Stimulated activated naive CD8-positive, alpha-beta T cell treated with anti-CD3 and anti-CD28 coated beads, Interleukin-15, Interleukin-2, amounts not matched to agents 100 U/mL and 50 U/mL, for 24 hours (primary cell): ENCODE measurements around the gene CD4.
A peak's percentile ranks its signal among the peaks of the same experiment; 100 is the strongest.

Experiments
- ATAC-seq: fragments of 150-1000 bp; cut with Tn5 transposase; one replicate; pipeline ENCODE4 v1.10.0; 2021
- DNase-seq: peaks from one replicate; pipeline ENCODE4 v3.0.0; 2021

The CD4 gene

DNA sequence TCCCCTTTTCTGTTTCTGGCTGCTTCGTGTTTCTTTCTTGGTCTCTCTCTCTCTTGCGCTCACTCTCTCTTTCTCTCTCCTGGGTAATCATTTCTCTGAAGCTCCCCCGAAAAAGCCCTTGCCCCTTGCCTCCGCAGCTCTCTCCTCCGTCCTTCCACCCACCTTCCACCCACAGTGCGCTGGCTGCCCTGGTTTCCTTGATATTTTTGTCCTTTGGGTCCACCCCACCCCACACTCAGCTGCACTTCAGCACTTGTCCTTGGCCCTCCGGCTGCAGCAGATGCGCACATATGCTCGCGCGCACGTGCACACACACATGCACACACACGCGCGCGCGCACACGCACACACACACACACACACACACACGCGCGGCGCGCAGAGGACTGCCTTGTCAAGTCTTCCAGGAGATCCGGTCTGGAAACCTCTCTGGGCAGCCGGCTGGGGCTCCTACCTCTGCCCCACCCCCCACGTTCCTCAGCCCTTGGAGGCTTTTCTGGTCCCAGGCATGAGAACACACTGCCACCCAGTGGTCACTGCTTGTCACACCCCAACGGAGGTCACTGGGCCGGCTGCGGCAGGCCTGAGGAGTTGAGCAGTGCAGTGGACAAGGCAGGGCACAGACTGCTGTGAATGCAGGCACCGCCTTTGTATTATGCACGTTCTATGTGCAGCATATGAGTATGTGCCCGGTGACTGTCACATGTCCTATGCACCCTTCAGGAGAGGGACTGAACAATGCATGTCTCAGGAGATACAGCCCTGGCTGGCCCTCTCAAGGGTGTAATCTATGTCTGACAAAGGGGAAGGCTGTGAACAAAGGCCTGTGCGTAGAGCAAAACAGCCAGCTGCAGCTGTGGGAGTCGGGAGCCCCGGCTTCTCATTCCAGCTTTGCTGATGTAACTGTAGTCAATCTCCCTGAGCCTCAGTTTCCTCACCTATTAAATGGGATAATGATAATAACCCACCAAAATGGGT, 10.5 kb upstream of the CD4 start:
- DNase-seq (peak; percentile 93), ATAC-seq (peak; percentile 41)

DNA sequence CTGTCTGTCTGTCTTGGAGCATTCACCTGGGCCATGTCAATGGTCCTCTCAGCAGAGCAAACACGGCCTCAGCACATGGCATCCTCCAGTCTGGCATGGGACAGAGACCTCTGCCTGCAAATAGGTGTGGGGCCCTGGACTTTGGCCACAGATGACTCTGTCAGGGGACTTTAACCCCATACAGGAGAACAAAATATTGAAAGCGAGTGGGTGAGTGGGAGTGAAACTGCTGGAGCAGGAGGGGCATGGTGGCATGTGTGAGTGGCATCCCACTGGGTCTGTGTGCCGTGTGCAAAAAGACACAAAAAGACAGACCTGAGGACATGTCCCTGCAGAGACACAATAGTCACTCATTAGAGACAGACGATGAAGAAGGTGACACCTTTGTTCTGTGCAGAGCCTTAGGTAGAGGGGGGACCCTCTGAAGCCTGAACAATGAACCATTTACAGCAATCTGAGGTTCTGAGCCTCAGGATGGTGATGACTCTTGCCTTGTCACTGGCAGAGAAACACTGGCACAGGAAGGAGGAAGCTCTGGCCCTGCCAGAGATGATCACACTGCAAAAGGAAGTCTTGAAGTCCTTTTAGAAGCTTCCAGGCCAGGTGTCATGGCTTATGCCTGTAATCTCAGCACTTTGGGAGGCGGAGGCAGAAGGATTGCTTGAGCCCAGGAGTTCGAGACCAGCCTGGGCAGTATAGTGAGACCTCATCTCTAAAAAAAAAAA, 9.5 kb upstream of the CD4 start:
- ATAC-seq (peak; percentile 26), DNase-seq (no peak)

DNA sequence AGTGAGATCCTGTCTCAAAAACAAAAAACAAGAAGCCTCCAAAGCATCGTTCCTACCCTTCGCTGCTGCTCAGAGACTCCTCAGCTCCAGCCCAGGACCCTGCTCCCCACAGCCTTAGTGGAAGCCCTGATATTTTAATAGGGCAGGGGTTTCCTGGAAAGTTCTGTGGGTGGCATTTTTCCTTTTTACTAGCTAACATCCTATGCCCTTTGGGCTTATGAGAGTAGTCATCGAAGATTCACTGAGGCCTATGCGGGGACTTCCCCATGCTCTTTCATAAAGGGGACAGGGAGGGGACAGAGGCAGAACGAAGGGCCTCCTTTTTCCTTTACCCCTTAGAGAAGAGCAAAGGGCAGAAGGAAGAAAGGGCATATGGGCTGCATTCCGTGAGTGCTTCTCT, 8.8 kb upstream of the CD4 start:
- DNase-seq (peak; percentile 64), ATAC-seq (peak; percentile 80)

DNA sequence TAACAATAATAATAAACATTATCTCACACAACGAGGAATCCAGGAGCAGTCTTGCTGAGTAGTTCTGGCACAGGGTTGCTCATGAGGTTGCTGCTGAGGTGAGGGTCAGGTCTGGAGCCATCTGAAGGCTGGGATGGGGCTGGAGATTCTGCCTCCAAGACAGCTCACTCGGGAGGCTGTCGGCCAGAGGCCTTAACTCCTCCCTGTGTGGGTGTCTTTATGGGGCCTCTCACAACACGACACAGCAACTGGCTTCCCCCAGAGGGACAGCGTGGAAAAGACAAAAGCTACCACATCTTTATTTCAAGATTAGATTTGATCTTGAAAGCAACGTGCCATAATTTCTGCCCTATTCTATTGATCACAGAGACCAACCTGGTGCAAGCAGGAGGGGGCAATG, 7.2 kb upstream of the CD4 start:
- DNase-seq: no peak
- ATAC-seq: no peak

DNA sequence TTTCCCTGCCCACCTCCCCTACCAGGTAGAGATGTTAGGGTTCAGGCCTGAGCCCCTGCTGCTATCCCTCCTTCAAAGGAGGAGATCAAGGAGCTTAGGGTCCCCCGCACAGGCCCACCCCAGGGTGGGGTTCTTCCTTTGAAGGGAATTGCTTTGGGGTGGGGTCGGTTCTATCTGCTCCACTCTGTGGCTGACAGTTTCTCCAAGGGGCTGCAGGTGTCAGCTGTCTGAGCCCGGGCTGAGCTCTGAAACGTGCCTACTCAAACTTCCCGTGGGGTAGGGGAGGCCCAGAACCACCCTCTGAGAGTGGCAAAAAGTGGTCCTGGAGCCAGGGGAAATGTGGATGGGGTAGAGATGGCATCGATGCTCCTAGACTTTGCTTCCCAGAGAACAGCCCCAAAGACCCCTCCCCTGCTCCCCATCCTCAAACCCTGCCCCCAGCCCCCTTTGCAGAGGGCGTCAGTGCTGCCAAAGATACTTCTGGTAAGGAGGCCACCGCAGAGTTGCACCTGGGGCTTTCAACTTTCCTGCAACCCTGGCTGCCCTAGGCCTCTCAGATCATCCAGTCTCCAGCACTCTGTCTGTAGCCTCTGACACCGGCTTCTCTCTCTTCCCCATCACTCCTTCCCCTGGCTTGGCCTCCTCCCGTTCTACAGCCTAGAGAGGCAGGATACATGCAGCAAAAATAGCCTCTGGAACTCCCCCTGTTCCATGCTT, 6.3 kb upstream of the CD4 start:
- DNase-seq (no peak), ATAC-seq (no peak)

DNA sequence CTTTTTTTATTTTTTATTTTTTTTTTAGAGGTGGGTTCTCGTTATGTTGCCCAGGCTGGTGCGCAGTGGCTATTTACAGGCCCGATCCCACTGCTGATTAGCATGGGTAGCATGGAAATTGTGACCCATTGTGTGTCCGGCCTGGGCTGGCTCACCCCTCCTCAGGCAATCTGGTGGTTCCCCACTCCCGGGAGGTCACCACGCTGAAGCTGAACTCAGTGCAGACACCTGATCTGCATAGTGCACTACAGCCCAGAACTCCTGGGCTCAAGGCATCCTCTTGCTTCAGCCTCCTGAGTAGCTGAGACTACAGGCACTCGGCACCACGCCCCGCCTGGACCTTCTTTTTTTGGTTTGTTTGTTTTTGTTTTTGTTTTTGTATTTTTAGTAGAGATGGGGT, 5.5 kb upstream of the CD4 start:
- DNase-seq (no peak), ATAC-seq (no peak)

DNA sequence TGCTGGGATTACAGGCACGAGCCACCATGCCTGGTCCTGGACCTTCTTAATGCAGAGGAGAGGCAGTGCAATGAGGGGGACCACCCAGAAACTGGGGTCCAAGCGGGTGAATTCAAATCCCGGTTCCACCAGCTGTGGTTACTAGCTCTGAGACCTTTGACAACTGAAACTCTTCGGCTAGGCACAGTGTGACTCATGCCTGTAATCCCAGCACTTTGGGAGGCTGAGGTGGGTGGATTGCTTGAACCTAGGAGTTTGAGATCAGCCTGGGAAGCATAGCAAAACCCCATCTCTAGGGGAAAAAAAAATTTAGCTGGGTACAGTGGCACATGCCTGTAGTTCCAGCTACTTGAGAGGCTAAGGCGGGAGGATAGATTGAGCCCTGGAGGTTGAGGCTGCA, 5.0 kb upstream of the CD4 start:
- ATAC-seq: no peak

DNA sequence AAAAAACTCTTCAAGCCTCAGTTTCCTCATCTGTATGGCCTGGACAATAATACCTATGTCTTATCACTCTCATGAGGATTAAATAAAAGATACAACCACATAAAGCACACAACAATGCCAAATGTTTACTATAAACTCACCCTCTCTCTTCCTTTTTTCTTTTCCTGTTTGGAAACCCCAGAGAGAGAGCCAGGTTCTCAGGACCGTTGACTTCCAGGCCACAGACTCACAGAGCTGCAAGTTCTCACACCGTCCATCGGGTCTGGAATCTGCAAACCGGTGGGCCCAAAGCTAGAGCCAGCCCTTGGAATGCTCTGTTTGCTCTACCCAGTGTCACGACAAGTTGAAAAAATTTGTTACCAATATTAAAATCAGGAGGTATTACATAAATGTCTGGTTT, 4.6 kb upstream of the CD4 start:
- DNase-seq: no peak
- ATAC-seq: no peak

More for the DNA sequence above, 5.0 kb upstream of the CD4 start:
- DNase-seq: no peak

DNA sequence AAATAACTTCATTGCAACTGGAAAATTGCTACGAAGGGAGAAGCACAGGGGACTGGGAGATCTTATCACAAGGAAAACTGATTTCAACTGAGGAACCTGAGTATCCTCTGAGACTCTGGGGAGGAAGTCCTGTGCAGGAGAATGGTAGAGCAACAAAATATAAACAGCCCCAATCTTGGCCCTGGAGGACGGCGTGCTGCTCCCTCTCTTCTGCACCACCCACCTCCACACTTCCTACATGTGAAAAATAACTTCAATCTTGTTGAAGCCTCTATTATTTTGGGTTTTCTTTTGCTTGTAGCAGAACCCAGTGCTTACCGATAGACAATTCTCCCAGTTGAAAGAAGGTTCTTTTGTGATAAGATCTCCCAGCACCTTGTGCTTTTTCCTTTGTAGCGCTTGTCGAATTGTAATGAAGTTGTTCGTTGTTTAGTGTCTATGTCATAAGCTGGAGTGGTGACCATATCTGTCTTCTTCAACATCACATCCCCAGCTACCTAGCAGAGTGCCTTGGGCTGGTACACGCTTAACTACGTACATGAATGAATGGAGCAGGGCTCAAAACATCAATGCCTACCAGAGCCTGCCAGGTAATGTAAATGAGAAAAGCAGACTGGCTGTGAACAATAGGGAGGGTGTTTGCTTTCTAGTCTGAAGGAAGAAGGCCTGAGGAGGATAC, 2.8 kb upstream of the CD4 start:
- ATAC-seq (no peak), DNase-seq (no peak)

DNA sequence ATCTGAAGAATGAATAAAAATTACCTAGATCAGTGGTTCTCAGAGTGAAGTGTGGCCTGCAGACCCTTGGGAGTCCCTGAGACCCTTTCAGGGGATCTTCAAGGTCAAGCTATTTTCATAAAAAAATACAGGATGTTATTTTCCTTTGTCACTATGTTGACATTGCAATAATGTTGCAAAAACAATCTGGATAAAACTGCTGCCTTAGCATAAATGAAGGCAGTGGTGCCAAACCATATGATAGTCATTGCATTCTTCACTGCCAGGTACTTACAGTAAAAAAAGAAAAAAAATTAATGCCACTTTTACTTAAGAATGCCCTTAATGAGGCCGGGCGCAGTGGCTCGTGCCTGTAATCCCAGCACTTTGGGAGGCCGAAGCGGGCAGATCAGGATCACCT, 2.0 kb upstream of the CD4 start:
- ATAC-seq: no peak

DNA sequence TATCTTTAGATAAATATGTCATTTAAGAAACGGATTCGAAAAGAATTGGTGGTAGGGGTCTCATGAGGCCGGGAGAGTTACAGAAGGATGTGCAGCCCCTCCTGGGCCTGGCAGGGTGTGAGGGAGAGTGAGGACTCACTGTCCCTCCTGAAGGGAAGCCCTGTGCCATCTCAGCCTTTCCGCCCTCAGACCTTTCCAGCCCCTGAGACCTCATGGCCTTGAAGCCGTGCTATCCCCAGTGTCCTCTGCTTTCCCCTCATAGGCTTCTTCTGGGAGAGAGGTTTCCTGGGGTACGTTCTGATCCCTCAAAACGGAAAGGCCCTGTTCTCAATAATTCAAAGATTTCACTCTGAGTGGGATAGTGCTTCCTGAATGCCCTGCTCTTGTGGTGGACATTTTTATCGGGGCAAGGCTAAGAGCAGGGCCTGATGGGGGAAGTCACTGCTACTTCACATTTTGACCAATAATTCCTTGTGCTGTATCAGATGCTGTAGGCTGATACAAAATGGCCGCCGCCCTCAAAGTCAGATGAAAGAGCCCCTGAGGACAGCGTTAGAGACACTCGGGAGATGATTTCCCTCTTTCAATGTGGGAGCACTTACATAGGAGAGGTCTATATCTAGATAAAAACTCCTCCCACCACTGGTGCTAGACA, 1.3 kb downstream of the CD4 start:
- DNase-seq (no peak), ATAC-seq (no peak)

More for the DNA sequence above, 2.0 kb upstream of the CD4 start:
- DNase-seq: no peak

DNA sequence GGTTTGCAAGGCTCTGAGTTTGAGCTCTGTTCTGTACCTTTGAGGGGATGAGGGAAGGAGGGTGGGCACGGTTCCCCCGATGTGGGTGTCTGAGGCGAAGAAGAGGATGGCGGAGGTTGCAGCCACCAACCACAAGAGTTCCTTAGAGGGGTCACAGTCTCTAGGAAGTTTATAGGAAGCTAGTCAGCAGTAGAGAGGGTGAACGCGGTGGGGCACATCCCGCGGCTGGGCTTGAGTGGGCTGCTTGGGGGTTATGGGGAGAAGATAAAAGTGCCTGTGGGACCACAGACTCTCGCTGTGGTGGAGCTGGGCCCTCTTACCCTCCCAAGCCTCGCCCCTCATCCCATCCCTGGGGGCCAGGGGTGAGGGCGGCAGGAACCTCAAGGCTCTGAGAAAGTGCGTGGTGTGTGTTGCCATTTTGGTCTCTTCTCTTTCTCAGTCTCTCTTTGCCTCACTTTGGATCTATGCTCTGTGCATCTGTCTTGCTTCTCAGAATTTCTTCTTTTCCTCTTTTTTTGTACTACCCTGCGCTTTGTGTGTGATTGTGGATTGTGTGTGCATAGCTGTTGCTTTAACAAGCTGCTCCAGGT, 2.7 kb downstream of the CD4 start:
- ATAC-seq: peak; percentile 58
- DNase-seq: peak; percentile 50

DNA sequence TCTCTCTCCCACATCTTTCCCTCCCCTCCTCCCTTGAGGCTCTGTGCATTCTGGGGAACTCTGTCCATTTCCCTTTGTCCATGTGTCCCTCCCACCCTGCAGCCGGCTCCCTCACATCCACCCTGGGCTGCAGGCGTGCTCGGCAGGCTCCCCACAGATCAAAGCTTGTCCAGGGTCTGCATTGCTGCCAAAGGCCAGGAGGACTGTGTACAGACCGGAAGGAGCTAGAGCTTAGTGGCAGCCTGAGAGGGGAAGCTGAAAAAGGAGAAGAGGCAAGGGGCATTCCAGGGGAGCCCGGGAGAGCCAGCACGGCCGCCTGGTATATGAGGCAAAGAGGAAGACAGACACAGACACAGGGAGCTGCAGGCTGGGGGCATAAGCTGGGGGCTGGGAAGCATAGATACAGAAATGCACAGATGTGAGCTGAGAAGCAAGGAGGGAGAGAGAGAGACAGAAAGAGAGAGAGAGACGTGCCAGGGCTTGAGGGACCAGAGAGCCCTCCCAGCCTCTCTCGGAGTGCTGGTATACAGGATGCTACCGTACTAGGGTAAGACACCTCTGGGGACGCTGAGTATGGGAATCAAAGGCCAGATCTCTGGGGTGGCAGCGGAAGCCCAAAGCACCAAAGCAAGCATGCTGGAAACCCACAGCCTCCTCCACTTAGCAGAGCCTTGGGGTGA, 3.3 kb downstream of the CD4 start:
- ATAC-seq (peak; percentile 20), DNase-seq (no peak)

DNA sequence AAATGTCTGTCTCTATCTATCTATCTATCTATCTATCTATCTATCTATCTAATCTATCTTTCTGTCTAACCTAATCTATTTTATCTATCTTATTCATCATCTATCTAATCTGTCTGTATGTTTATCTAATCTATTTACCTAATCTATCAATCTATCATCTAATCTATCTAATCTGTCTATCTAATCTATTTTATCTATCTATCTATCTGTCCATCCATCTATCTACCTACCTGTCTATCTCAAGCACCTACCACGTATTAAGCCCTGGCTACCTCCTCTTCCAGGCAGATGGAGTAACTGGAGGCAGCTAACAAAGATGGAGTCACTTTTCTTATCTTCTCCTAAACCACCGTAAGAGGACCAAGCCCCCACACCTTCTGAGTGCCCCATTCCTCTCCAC, 5.8 kb downstream of the CD4 start:
- DNase-seq (no peak), ATAC-seq (no peak)

DNA sequence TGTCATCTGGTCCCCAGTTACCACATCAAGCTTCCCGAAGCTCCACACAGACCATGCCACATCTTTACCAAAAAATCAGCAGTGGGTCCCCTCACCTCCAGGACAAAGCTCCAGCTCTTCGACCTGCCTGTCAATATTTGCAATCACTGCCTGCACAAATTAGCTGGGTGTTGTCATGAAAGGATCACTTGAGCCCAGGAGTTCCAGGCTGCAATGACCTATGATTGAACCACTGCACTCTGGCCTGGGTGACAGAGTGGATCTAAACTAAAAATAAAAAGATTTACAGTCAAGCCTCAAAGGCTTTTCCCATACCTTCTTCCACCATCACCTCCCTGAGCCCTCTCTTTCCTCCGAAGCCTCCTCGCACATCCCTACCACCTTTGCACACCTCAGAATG, 7.2 kb downstream of the CD4 start:
- DNase-seq (no peak), ATAC-seq (no peak)

DNA sequence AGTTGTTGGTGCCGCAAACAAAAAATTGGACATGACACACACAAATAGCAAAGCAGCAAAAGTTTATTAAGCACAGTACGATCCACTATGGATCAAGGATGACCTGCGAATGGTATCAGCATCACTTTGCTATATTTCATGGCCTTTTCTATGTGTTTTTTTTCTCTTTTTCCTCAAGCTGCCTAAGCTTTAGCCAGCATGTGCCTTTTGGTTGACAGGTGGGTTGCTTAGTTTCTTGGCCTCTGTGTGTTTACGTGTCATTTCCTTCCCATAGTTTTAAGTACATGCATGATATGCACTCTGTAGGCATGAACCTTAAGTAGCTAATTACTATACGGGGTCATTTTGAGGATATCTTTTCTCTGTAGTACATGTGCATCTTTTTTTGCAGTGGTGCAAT, 9.8 kb downstream of the CD4 start:
- no peak for DNase-seq
- ATAC-seq: no peak

DNA sequence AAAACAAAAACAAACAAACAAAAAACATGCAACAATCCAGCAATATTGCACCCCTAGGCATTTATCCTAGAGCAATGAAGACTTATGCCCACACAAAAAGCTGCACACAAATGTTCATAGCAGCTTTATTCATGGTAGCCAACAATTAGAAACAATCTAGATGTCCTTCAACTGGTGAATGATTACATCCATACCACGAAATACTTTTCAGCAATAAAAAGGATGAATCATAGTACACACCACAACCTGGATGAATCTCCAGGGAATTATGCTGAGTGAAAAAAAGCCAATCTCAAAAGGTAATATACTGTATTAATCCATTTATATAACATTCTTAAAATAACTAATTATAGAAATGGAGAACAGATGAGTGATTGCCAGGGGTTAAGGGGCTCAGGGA, 17.8 kb downstream of the CD4 start:
- ATAC-seq (no peak), DNase-seq (no peak)

DNA sequence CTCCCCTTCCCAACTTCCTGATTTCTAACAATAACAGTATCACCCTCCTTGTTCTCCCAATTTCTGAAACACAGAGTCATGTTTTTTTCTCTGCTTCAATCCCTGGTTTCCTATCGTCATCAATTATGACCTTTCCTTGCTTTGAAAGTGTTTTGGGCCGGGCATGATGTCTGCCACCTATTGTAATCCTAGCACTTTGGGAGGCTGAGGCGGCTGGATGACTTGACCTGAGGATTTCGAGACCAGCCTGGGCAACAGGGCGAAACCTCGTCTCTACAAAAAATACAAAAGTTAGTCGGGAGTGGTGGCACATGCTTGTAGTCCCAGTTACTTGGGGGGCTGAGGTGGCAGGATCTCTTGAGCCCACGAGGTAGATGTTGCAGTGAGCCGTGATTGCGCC, 19.7 kb downstream of the CD4 start:
- no peak for DNase-seq
- ATAC-seq: no peak

DNA sequence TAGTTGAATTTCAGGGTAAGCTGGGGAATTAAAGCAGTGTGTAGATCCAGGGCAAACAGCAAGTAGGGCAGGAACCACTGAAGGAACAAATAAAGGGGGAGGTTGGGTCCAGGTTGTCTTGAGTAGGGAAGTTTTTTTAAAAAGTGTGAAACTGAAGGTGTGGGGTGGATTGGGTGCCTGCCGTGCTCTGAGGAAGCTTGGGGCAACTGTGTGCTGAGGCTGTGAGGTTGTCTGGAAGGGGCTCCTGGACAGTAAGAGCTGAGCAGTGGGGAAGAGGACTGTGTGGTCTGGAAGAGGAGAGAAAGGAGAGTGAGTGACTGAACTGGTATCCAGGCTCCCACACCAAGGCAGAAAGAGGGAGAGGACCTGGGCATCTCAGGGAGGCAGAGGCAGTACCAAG, 21.4 kb downstream of the CD4 start:
- ATAC-seq: no peak
- no peak for DNase-seq

DNA sequence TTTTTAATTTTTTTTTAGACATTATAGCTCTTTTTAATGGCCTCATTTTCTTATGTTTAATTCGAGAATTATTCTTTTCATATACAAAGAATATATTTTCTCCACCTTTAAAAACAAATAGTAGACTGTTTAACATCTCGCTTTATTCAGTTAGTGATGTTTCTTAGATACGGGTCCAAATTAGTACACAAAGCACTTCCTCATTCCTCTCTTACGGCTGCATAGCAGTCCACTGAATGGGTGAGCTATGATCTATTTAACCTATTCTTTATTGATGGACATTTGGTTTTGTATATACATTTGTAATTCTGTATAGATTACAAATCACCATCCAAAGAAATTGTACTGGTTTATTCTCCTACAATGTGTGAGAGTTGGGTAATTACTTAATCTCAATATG, 24.0 kb downstream of the CD4 start:
- ATAC-seq: no peak
- no peak for DNase-seq

DNA sequence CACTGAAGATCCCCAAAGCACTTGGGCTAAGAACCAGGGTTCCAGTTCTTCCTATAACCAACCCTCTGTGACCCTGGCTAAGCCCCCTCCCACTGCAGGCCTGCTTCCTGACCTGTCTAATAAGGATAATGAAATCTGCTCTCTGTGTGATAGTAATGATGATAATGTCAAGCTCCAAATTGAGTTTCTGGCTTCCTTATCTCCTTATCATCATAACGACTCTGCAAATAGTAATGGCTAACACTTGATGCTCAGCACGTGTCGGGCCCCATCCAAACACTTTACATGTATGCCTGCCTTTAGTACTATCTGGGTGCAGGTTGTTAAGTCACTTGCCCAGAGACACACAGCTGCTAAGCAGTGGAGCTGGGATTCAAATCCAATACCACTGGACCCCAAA, 27.3 kb downstream of the CD4 start:
- no peak for DNase-seq
- ATAC-seq: no peak
